Activated T-cell treated with anti-CD3 and anti-CD28 coated beads for 1 hour (primary cell): ENCODE data around the gene NUMA1.

Experiments
- DNase-seq: peaks from one replicate; pipeline ENCODE4 v3.0.0-alpha.2; 2020; ENCODE audit warnings: low read depth

NUMA1 gene

GRCh38 chr11:72100462-72100861 lies 20.1 kb upstream of the NUMA1 start:
- no peak for DNase-seq

- DNase-seq = no peak
Measured at GRCh38 chr11:72100009-72100408, 19.7 kb upstream of the NUMA1 start.

DNA sequence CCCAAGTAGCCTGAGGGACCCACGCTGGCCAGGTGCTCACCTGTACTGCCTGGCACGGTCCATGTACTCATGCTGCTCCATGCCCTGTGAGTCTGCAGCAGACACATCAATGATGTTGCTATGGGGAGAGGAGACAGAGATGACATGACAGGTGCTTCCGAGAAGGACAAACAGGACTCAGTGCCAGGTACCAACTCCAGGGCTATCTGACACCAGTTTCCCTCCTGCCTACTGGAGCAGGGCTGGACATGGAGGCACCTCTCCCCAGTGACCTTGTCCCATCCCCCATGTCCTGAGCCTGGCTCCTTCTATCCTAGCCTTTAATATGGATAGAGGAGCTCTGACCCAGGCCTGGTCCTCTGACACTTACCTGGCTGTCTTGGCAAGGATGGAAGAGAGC lies 18.4 kb upstream of the NUMA1 start:
- no peak for DNase-seq

GRCh38 chr11:72091292-72091691 lies 10.9 kb upstream of the NUMA1 start:
- DNase-seq = peak; percentile 63

DNA sequence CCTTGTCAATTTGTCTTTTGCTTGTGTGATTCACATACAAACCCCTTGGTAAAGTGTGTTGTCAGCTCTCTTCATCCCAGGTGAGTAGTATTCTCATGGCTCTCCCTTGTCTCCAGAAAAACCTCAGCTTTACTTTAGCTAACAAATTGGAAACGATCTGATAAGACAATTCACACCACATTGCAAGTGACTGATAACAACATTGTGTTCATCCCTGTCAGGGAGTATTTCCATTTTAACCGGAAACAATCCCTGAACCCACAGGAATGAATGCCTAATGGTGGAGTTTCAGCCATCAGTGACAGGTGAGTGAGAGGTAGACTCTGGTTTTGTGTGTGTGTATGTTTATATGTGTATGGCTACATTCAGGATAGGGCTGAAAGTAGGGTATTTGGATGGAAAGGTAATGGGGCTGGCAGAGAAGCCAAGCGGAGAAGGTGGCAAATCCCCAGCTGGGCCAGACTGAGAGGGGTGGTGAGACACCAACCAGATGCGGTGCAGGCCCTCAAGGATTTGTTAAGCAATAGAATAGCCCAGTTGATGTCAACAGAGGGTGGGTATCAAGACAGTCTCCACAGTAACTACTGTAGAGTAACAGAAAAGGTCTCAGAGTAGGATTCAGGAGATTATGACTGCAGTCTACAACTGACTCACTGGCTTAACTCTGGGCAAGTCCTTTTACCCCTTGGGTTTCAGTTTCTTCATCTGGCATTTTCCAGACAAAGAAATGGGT lies 7.9 kb upstream of the NUMA1 start:
- no peak for DNase-seq

- no peak for DNase-seq
Measured at GRCh38 chr11:72085621-72086351, 5.4 kb upstream of the NUMA1 start.

- no peak for DNase-seq
Measured at GRCh38 chr11:72084965-72085364, 4.6 kb upstream of the NUMA1 start.

DNA sequence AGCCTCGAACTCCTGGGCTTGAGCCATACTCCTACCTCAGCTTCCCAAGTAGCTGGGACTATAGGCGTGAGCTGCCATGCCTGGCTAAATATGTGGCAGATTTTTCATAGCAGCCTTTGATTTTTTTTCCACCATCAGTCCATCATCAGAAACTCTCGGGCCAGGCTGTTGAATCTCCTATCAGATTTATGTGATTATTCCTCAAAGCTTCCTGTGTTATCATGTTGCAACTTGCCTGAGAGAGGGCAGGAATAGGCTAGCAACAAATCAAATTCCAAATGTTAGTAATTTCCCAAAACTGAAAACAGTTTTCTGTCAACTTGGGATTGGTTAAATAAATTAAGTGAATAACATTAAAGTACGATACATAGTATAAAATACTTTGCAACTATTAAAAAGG lies 3.7 kb upstream of the NUMA1 start:
- DNase-seq = no peak

- no peak for DNase-seq
Measured at GRCh38 chr11:72083414-72083813, 3.1 kb upstream of the NUMA1 start.

- DNase-seq = no peak
Measured at GRCh38 chr11:72081821-72082453, 1.6 kb upstream of the NUMA1 start.

DNA sequence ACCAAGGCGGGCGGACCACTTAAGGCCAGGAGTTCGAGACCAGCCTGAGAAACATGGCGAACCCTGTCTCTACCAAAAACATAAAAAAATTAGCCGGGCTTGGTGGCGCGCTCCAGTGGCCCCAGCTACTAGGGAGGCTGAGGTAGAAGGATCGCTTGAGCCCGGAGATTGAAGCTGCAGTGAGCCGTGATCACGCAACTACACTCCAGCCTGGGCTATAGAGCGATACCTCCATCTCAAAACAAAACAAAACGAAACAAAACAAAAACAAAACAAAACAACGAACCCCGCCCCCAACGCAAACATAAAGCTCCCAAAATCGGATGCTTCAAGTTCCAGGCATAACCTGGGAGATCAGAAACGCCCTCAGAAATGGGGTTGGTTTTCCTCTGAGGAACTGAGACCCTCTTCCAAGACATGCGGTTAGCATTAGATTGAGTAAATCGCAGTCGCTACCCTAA lies 872 bp upstream of the NUMA1 start:
- DNase-seq = no peak

DNA sequence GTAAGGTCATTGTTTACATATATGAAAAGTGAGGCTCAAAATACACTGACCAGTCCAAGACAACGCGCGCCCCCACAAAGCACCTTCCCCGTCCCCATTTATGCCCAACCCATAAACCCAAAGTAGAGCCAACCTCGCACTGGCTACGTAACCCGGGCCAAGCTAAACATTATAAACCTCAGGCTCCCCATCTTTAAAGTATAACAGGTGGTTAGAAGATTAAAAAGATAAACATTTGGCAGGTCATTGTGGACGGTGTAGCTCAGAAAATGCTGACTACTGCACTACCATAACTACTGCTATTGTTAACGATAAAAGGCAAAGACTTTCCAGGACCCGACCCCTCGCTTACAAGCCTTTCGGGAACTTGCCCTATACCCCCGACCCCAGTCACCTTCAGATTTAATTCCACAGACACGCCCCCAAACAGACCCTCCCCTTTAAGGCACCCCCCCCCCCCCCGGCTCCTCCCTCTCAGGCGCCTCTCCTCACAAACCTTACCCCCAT lies 470 bp downstream of the NUMA1 start:
- no peak for DNase-seq

GRCh38 chr11:72078477-72078876 lies 1.9 kb downstream of the NUMA1 start:
- no peak for DNase-seq

DNA sequence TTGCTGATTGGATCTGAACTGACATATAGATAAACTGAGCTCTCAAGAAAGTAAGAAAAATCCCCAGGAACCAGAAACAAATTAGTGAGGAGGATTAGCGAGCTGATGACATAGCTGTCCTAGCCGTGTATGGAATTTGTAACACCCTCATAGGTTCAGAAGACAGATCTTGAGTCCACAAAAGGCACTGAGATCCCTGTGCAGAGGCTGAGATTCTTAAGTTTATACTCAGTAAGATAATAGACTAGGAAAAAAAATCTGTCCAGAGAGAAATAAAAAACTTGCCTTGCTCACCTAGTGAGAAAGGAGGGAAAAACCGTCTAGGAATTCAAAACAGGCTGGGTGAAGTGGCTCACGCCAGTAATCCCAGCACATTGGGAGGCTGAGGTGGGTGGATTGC lies 4.6 kb downstream of the NUMA1 start:
- no peak for DNase-seq

DNA sequence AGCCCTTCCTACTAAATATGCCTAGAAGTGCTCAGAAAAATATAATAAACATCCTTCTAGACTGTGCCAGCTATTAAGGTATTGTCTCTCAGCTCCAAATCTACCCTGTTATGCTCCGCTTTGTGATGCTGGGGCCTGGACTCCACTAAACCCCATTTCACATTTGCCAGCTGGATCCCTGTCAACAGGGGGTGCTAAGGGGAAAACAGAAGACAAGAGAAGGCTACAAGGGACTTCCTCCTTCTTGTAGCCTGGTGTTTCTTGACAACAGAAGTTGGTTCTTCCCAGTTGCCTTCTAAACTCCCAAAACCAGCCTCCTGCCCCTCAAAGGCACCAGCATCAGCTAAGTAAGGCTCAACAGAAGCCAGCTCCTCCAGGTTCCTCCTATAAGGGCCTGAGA lies 5.2 kb downstream of the NUMA1 start:
- no peak for DNase-seq

DNA sequence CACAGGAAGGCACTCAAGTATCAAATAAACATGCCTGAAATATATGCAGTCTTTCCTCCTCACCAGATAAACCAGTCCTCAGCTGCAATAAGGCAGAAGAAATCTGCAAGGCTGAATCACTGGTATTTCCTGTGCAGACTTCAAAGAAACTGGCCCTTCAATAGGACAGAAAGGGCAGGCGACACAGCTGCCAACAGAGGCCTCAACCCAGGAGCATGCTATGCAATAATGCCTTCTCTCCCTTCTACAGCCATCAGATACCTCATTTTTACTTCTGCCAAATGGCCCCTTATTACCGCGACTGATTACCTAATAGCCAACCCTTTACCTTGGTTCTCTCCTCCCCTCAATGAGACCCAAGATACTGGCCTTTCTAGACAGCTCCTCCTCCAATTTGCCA lies 8.0 kb downstream of the NUMA1 start:
- DNase-seq = no peak

- DNase-seq = no peak
Measured at GRCh38 chr11:72070491-72070890, 9.9 kb downstream of the NUMA1 start.

GRCh38 chr11:72069787-72070251 lies 10.5 kb downstream of the NUMA1 start:
- no peak for DNase-seq

DNA sequence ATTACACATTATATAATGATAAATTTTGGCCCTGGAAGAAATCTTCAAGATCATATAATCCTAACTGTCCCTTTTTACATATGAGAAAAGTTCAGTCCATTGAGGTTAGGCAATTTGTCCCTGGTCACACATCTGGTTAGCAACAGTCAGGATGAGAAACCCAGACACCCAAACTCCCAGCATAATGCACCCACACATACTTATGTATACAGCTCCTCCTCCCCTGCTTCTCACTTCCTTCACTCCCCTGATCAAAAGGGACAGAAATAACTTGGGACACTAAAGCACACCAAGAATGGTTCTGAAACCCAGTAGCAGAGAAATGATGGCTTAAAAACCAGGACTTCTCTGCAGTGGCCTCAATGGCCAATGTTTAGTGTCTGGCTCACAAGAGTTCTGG lies 11.1 kb downstream of the NUMA1 start:
- DNase-seq = no peak

DNA sequence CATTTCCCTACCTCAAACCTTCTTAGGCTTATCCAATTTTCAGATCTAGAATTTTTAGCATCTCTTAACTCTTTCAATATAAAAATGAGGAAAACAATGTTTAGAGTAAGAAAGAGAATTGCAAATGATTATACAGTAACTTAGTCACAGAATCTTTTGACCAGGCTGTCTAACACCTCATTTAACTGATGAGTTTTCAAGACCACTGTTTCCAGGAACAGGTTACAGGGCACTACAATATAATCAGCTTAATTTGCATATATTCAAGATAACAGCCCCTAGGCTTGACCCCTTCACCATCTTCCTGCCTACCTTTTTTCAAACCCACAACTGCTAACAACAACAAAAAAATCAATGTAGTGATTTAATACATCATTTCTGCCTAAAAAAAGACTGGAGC lies 12.7 kb downstream of the NUMA1 start:
- DNase-seq = no peak

DNA sequence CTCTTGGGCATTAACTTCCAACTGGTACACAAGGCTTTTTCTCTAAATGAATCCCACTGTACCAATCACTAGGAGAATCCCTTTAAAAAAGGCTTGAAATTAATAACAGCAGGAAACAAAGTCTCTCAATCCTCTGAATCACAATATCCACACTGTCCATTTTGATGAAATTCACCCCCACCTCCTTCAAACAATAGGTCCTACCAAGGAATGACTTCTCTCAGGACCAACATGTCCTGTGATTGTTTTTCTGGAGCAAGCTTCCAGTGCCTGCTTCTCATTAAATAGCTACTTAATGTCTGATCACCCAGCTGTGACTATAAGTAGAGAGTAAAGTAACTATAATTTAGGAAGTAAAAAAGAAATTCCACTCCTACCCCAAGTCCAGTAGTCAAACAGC lies 13.1 kb downstream of the NUMA1 start:
- no peak for DNase-seq

- DNase-seq = no peak
Measured at GRCh38 chr11:72066855-72067254, 13.5 kb downstream of the NUMA1 start.
